ENCODE data around the gene FAM78A.
"Not testable (repeated sequence)": the region's sequence is repeated elsewhere in the genome, so short reads cannot be mapped to it uniquely, and the experiment has no call there.

Gene FAM78A

DNA sequence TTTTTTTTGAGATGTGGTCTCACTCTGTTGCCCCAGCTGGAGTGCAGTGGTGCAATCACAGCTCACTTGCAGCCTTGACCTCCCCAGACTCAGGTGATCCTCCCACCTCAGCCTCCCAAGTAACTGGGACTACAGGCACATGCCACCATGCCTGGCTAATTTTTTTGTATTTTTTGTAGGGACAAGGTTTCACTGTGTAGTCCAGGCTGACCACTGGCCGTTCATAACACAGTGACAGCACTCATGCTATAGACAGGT, 5.4 kb downstream of the FAM78A start:
- not testable (repeated sequence) for H3K4me3 ChIP-seq (ENCODE audit: low read depth, low read length); DNase-seq (ENCODE audit: low read depth)

GRCh38 chr9:131270171-131271015, 5.9 kb downstream of the FAM78A start:
- H3K4me3 ChIP-seq (ENCODE audit: low read depth, low read length): no peak overlapping the region
- DNase-seq (ENCODE audit: low read depth): no peak

GRCh38 chr9:131266266-131267229, 9.8 kb downstream of the FAM78A start:
- H3K4me3 ChIP-seq (ENCODE audit: low read depth, low read length): no peak overlapping the region
- DNase-seq (ENCODE audit: low read depth): no peak

GRCh38 chr9:131264231-131264630, 12.1 kb downstream of the FAM78A start:
- H3K4me3 ChIP-seq (ENCODE audit: low read depth, low read length): no peak overlapping the region
- DNase-seq (ENCODE audit: low read depth): no peak

DNA sequence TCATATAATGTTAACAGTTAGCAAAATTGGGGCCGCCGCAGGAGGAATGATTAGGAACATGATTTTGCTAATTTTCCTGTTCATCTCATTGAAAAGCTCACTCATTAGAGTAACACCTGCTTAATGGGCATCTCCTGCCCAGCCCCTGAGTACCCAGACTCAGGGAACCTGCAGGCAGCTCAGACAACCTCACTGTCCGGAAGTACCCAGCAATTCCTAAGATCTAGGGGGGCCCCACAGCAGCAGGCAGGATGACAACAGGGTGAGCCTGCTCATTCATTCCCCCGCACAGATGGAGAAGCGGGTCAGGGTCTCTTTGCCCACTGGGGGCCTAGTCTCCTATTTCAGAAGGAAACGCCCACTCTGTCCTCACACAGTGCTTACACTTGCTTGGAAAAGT, 12.6 kb downstream of the FAM78A start:
- no peak overlapping the region for H3K4me3 ChIP-seq (ENCODE audit: low read depth, low read length)
- DNase-seq (ENCODE audit: low read depth): no peak

- not testable (repeated sequence) for DNase-seq (ENCODE audit: low read depth); H3K4me3 ChIP-seq (ENCODE audit: low read depth, low read length)
These were observed 13.3 kb downstream of the FAM78A start for GRCh38 chr9:131263033-131263343.

DNA sequence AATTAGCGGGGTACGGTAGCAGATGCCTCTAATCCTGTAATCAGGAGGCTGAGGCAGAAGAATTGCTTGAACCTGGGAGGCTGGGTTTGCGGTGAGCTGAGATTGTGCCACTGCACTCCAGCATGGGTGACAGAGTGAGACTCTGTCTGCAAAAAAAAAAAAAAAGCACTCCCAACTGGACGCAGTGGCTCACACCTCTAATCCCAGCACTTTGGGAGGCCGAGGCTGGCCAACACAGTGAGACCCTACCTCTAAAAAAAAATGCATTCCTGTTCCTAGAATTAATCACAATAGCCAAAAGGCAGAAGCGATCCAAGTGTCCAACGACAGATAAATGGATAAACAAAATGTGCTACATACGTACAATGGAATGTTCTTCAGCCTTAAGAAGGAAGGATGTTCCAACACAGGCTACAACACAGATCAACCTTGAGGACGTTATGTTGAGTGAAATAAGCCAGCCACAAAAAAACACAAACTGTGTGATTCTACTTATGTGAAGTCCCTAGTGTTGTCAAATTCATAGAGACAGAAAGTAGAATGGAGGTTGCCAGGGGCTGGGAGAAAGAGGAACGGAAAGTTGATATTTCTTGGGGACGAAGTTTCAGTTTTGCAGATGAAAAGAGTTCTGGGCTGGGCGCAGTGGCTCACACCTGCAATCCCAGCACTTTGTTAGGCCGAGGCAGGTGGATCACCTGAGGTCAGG, 13.8 kb downstream of the FAM78A start:
- no peak for DNase-seq (ENCODE audit: low read depth)
- H3K4me3 ChIP-seq (ENCODE audit: low read depth, low read length): no peak overlapping the region

DNA sequence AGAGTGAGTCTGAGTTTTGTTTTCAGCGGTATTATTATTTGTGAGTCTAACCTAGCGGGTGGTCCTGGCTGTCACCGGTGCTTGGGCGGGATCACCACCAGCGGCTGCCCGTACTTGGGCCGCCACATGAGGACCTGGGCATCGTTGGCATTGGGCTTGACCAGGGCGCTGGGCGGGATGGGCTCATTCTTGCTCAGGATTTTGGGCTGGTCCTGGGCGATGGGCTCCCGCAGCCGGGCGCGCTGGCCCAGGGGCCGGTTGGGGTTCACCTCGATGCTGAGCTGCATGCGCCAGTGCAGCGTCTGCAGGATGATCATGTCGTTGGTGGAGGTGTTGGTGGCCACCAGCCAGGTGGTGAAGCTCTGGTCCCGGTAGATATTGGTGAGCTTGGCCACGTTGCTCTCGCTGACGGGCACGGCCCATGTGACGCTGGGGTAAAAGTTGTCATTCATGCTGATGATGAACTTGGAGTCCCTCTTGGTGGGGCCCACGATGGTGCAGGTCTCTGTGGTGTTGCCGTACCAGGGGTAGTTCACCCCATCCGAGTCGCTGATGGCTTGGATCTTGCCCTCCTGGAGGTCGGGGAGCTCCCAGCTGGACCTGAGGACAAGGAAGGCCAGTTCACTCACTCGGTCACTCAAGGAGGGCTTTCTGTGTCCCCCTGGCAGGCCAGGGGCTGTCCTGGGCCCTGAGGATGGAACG, 15.4 kb downstream of the FAM78A start:
- DNase-seq (ENCODE audit: low read depth): no peak
- no peak overlapping the region for H3K4me3 ChIP-seq (ENCODE audit: low read depth, low read length)

GRCh38 chr9:131259916-131260597, 16.3 kb downstream of the FAM78A start:
- no peak overlapping the region for H3K4me3 ChIP-seq (ENCODE audit: low read depth, low read length)
- DNase-seq (ENCODE audit: low read depth): no peak

DNA sequence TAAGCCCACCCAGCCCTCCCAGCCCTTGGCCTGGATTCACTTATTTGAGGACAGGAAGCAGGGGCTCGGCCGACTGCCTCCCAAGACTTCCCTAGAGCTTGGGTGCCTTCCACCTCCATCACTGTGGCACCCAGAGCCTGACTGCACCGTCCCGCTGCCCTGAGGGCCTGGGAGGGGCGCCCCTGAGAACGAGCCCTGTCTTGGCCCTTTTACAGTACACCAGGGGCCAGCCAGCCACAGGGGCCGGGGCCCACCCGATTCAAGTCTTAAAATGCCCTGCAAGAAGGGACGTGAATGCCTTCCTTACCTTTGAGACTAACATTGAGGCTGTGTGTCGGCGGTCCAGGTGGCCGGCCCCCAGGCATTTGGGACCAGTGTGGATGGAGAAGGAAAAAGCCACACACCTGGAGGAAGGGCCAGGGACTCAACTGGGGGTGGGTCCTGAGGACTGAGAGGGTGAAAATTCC, 16.8 kb downstream of the FAM78A start:
- no peak for DNase-seq (ENCODE audit: low read depth)
- no peak overlapping the region for H3K4me3 ChIP-seq (ENCODE audit: low read depth, low read length)

DNA sequence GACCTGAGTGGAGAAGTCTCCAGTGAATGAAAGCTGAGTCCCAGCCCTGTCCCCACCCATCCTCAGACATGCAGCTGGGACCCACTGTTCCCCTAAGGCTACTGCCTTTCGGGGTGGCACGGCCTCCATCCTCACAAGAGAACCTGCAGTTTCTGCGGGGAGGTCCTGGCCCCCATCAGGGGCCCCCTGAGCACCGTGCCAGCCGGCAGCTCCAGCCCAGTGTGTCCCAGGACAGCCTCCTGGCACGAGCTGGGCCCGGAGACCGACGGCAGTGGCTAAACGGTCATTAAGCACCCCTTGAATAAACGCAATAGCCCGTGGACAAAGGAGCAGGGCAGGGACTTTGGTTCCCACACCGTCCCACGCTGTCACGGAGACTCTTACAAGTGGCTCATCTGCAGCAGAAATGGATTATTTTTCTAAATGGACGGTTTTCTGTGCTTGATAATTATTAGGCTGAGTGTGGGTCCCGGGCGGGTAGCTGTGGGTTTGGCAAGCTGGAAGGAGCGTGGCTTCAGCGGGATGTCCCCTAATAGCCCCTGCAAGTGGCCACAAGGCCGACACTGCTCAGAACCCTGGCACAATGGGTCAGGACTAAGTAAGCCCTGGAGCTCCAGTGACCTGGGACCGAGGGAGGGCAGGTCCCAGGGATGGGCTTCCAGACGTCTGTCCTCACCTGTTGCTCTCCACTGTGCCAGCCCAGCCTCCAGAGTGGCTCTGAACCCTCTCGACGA, 17.4 kb downstream of the FAM78A start:
- no peak for DNase-seq (ENCODE audit: low read depth)
- H3K4me3 ChIP-seq (ENCODE audit: low read depth, low read length): no peak overlapping the region

GRCh38 chr9:131258186-131258585, 18.1 kb downstream of the FAM78A start:
- no peak for DNase-seq (ENCODE audit: low read depth)
- H3K4me3 ChIP-seq (ENCODE audit: low read depth, low read length): no peak overlapping the region

GRCh38 chr9:131257266-131258025, 18.9 kb downstream of the FAM78A start:
- DNase-seq (ENCODE audit: low read depth): no peak
- no peak overlapping the region for H3K4me3 ChIP-seq (ENCODE audit: low read depth, low read length)

DNA sequence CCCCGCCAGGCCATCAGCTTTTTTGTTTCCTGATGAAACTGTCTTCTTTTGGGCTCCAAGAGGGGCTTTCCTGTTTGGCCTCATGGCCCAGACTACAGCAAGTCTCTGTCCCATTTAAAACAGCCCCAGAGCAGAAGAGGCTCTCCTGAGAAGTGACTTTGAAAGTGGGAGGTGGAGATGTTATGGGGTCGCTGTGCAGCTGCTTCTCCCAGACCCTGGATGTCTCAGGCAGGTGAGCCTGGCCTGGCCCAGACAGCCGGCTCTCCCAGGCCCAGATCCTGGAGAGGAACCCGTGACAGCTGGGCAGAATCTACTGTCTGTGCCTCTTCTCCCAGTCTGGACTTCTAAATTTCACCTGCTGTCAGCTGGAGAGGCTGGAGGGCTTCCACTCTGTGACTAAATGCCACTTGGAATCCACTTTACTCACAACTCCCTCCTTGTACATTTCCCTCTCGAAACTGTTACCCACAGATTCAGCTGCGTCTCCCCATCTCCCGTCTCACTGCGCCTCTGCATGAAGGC, 20.6 kb downstream of the FAM78A start:
- no peak overlapping the region for H3K4me3 ChIP-seq (ENCODE audit: low read depth, low read length)

DNA sequence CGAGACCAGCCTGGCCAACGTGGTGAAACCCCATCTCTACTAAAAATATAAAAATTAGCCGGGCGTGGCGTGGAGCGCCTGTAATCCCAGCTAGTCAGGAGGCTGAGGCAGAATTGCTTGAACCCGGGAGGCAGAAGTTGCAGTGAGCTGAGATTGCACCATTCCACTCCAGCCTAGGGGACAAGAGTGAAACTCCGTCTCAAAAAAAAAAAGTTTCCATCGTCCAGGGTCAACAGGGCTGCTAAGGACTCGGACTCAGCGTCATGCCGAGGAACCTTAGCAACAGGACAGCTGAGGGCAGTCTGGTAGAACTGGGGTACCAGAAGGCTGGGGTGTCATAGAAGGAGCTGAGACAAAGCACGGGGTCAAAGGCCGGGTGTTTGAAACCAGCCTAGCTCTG, 21.7 kb downstream of the FAM78A start:
- no peak for DNase-seq (ENCODE audit: low read depth)

More for the DNA sequence above, 20.6 kb downstream of the FAM78A start:
- peak; percentile 8 for DNase-seq (ENCODE audit: low read depth)

GRCh38 chr9:131253891-131254491, 22.3 kb downstream of the FAM78A start:
- H3K4me3 ChIP-seq (ENCODE audit: low read depth, low read length): no peak overlapping the region
- peak; percentile 31 for DNase-seq (ENCODE audit: low read depth)

More for the DNA sequence above, 21.7 kb downstream of the FAM78A start:
- H3K4me3 ChIP-seq (ENCODE audit: low read depth, low read length): no peak overlapping the region

DNA sequence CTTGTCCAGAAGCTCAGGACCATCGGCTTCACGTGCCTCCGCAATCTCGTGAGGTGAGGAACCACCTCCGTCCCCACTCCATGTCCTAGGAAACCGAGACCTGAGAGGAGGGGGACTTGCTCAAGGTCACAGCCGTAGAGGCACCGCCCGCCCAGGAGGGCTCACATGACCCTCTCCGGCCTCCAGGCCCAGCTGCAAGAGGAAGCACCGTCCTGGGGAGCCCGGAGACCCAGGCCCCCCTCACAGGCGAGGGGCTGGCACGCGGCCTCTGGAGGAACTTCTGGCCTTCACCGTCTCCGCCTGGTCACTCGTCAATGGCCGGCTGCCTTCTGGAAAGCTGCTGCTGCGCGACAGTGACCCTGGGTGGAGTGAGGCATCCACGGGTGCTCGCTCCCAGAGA, 24.2 kb downstream of the FAM78A start:
- no peak for DNase-seq (ENCODE audit: low read depth)
- no peak overlapping the region for H3K4me3 ChIP-seq (ENCODE audit: low read depth, low read length)

Data from skeletal muscle cell (primary cell).